CD8-positive, alpha-beta memory T cell (primary cell): ENCODE measurements around the gene RSPH1. TPM values are rescaled to one million over a fixed set of nuclear protein-coding genes. Genes with fewer than 3 reads are reported as not detected.

Experiments used
- CTCF ChIA-PET: fragments of 350-600 bp; sonication (Branson Sonifier 250); formaldehyde crosslinking; loops from one replicate; lab custom pipeline; 2021; ENCODE audit warnings: antibody characterized with exemption; lab: Charles Lee
- POLR2A ChIA-PET: fragments of 350-600 bp; sonication (Branson Sonifier 250); formaldehyde crosslinking; loops from one replicate; lab custom pipeline; 2021; ENCODE audit warnings: antibody characterized with exemption; lab: Charles Lee
- DNase-seq, 5 donors: peaks; one replicate each; pipeline versions ENCODE4 v3.0.0 to v3.0.0-alpha.2; 2020 to 2022; ENCODE audit warnings: mixed read lengths in 1 of 5
- H3K27ac ChIP-seq: one replicate; pipeline ENCODE4 v1.7.0; 2013; ENCODE audit warnings: low read depth, mild to moderate bottlenecking, low read length, moderate library complexity
- H3K27me3 ChIP-seq: 2 replicates; pipeline ENCODE4 v1.7.0; 2013; ENCODE audit warnings: low read length, mild to moderate bottlenecking; ENCODE audit not compliant: insufficient read depth, poor library complexity, severe bottlenecking
- H3K36me3 ChIP-seq: 2 replicates; pipeline ENCODE4 v1.7.0; 2013; ENCODE audit warnings: mild to moderate bottlenecking, low read length, moderate library complexity; ENCODE audit not compliant: insufficient read depth
- H3K4me1 ChIP-seq: 2 replicates; pipeline ENCODE4 v1.7.0; 2013; ENCODE audit warnings: mild to moderate bottlenecking, low read length, moderate library complexity; ENCODE audit not compliant: insufficient read depth
- H3K4me3 ChIP-seq: 2 replicates; pipeline ENCODE4 v1.7.0; 2013; ENCODE audit warnings: mild to moderate bottlenecking, low read length
- H3K9me3 ChIP-seq: 2 replicates; pipeline ENCODE4 v1.7.0; 2013; ENCODE audit warnings: mild to moderate bottlenecking, low read length
- H3K27ac Mint-ChIP-seq, 8 donors: one replicate each; pipeline ENCODE4 v1.8.0; 2020 to 2021; ENCODE audit warnings: mixed read lengths in 8 of 8, mild to moderate bottlenecking in 6 of 8, inconsistent platforms in 3 of 8, moderate library complexity in 3 of 8
- H3K27me3 Mint-ChIP-seq, 2 donors: one replicate each; pipeline ENCODE4 v1.8.0; 2020 to 2021; ENCODE audit warnings: mixed read lengths in 2 of 2, mild to moderate bottlenecking in 1 of 2, moderate library complexity in 1 of 2
- H3K36me3 Mint-ChIP-seq, 3 donors: one replicate each; pipeline ENCODE4 v1.8.0; 2020 to 2021; ENCODE audit warnings: mixed read lengths in 3 of 3, inconsistent platforms in 1 of 3, mild to moderate bottlenecking in 1 of 3
- H3K4me1 Mint-ChIP-seq, 3 donors: one replicate each; pipeline ENCODE4 v1.8.0; 2020 to 2021; ENCODE audit warnings: mixed read lengths in 3 of 3, inconsistent platforms in 1 of 3, mild to moderate bottlenecking in 1 of 3
- H3K4me3 Mint-ChIP-seq, 7 donors: one replicate each; pipeline ENCODE4 v1.8.0; 2020 to 2021; ENCODE audit warnings: mixed read lengths in 7 of 7, mild to moderate bottlenecking in 6 of 7, moderate library complexity in 4 of 7, inconsistent platforms in 2 of 7
- H3K9me3 Mint-ChIP-seq, 5 donors: one replicate each; pipeline ENCODE4 v1.8.0; 2020 to 2022; ENCODE audit warnings: mixed read lengths in 5 of 5, mild to moderate bottlenecking in 3 of 5, moderate library complexity in 2 of 5, inconsistent platforms in 1 of 5
- polyA plus RNA-seq: library from polyadenylated mRNA; unstranded; fragments of 300-500 nt; fragmentation: Illumina TruSeq; gene quantifications from one replicate; pipeline ENCODE4 v1.2.3, GENCODE V29; 2021
- total RNA-seq, 2 experiments: library from RNA; stranded (reverse); gene quantifications; one replicate each; pipeline ENCODE4 v1.2.3, GENCODE V29; 2021

RSPH1 gene
- total and polyA plus RNA-seq, 3 experiments from 2014 or later: not detected

GRCh38 chr21:42489991-42490390, 6.0 kb downstream of the RSPH1 start:
- ChIA-PET CTCF (no interaction called here), POLR2A (no interaction called here)
- peak overlapping the region in 1 of 8 donors; percentile 63 for H3K27ac Mint-ChIP-seq
- Histone ChIP-seq H3K4me3 (no peak overlapping the region), H3K27ac (no peak overlapping the region), H3K9me3 (no peaks in the 10 kb centered on the region), H3K4me1 (no peaks in the 10 kb centered on the region), H3K36me3 (no peaks in the 10 kb centered on the region), H3K27me3 (no peaks in the 10 kb centered on the region)
- peaks cover 0 to 4% (median 3%) of the 10 kb centered on the region in 3 donors for H3K36me3 Mint-ChIP-seq
- H3K9me3 Mint-ChIP-seq: no peaks in the 10 kb centered on the region
- H3K4me1 Mint-ChIP-seq: no peaks in the 10 kb centered on the region
- H3K4me3 Mint-ChIP-seq: no peak overlapping the region
- no peak for DNase-seq
- H3K27me3 Mint-ChIP-seq: peaks cover 21 to 32% of the 10 kb centered on the region in 2 donors

- CTCF ChIA-PET: no interaction called here
- POLR2A ChIA-PET: no interaction called here
These were observed 6.9 kb downstream of the RSPH1 start for GRCh38 chr21:42489006-42489563.

GRCh38 chr21:42486531-42486930, 9.5 kb downstream of the RSPH1 start:
- H3K9me3 Mint-ChIP-seq: no peaks in the 10 kb centered on the region
- no peaks in the 10 kb centered on the region for H3K27me3 ChIP-seq
- no peak overlapping the region for H3K4me3 Mint-ChIP-seq

More at GRCh38 chr21:42489006-42489563, 6.9 kb downstream of the RSPH1 start:
- DNase-seq: no peak
- Mint-ChIP-seq H3K36me3 (peaks cover 0 to 4% (median 3%) of the 10 kb centered on the region in 3 donors), H3K9me3 (no peaks in the 10 kb centered on the region), H3K4me1 (no peaks in the 10 kb centered on the region), H3K27me3 (peaks cover 18 to 35% of the 10 kb centered on the region in 2 donors), H3K27ac (no peak overlapping the region), H3K4me3 (no peak overlapping the region)
- H3K27me3 ChIP-seq: no peaks in the 10 kb centered on the region
- H3K4me1 ChIP-seq: no peaks in the 10 kb centered on the region
- H3K36me3 ChIP-seq: no peaks in the 10 kb centered on the region
- no peak overlapping the region for H3K27ac ChIP-seq
- H3K9me3 ChIP-seq: no peaks in the 10 kb centered on the region
- H3K4me3 ChIP-seq: no peak overlapping the region

GRCh38 chr21:42486072-42486471, 10.0 kb downstream of the RSPH1 start:
- no peak overlapping the region for H3K27ac ChIP-seq
- Mint-ChIP-seq H3K4me1 (no peaks in the 10 kb centered on the region), H3K4me3 (no peak overlapping the region), H3K9me3 (no peaks in the 10 kb centered on the region), H3K27me3 (peaks cover 12 to 38% of the 10 kb centered on the region in 2 donors), H3K36me3 (peaks cover 0 to 3% (median 3%) of the 10 kb centered on the region in 3 donors), H3K27ac (no peak overlapping the region)
- peak in 1 of 5 donors; percentile 13 for DNase-seq
- ChIA-PET CTCF (no interaction called here), POLR2A (no interaction called here)
- H3K36me3 ChIP-seq: no peaks in the 10 kb centered on the region
- H3K4me1 ChIP-seq: no peaks in the 10 kb centered on the region
- H3K27me3 ChIP-seq: no peaks in the 10 kb centered on the region
- no peak overlapping the region for H3K4me3 ChIP-seq
- H3K9me3 ChIP-seq: no peaks in the 10 kb centered on the region

More at GRCh38 chr21:42486531-42486930, 9.5 kb downstream of the RSPH1 start:
- Histone ChIP-seq H3K36me3 (no peaks in the 10 kb centered on the region), H3K27ac (no peak overlapping the region), H3K9me3 (no peaks in the 10 kb centered on the region), H3K4me1 (no peaks in the 10 kb centered on the region), H3K4me3 (no peak overlapping the region)
- no peak for DNase-seq
- CTCF ChIA-PET: no interaction called here
- H3K27me3 Mint-ChIP-seq: peaks cover 12 to 38% of the 10 kb centered on the region in 2 donors
- H3K27ac Mint-ChIP-seq: no peak overlapping the region
- peaks cover 0 to 3% (median 3%) of the 10 kb centered on the region in 3 donors for H3K36me3 Mint-ChIP-seq
- POLR2A ChIA-PET: no interaction called here
- H3K4me1 Mint-ChIP-seq: no peaks in the 10 kb centered on the region

GRCh38 chr21:42484966-42485365, 11.1 kb downstream of the RSPH1 start:
- Histone ChIP-seq H3K9me3 (no peaks in the 10 kb centered on the region), H3K4me3 (no peak overlapping the region), H3K36me3 (no peaks in the 10 kb centered on the region), H3K27ac (no peak overlapping the region), H3K27me3 (no peaks in the 10 kb centered on the region), H3K4me1 (no peaks in the 10 kb centered on the region)
- Mint-ChIP-seq H3K4me3 (no peak overlapping the region), H3K36me3 (peaks cover 0 to 3% (median 3%) of the 10 kb centered on the region in 3 donors), H3K27me3 (peaks cover 12 to 35% of the 10 kb centered on the region in 2 donors), H3K27ac (no peak overlapping the region), H3K9me3 (no peaks in the 10 kb centered on the region), H3K4me1 (no peaks in the 10 kb centered on the region)
- DNase-seq: no peak
- ChIA-PET POLR2A (no interaction called here), CTCF (interaction anchor here (0.6 kb wide), 1 partner anchor 1442 kb away, joined by 3 read pairs; no protein-coding TSS in a partner anchor)

GRCh38 chr21:42481169-42481568, 14.9 kb downstream of the RSPH1 start:
- Mint-ChIP-seq H3K27ac (no peak overlapping the region), H3K4me3 (no peak overlapping the region), H3K4me1 (no peaks in the 10 kb centered on the region), H3K9me3 (no peaks in the 10 kb centered on the region), H3K27me3 (peaks cover 3 to 21% of the 10 kb centered on the region in 2 donors), H3K36me3 (no peaks in the 10 kb centered on the region)
- H3K27me3 ChIP-seq: no peaks in the 10 kb centered on the region
- ChIA-PET CTCF (no interaction called here), POLR2A (no interaction called here)
- H3K4me1 ChIP-seq: no peaks in the 10 kb centered on the region
- no peak overlapping the region for H3K4me3 ChIP-seq
- H3K27ac ChIP-seq: no peak overlapping the region
- H3K36me3 ChIP-seq: no peaks in the 10 kb centered on the region
- H3K9me3 ChIP-seq: no peaks in the 10 kb centered on the region
- DNase-seq: no peak

GRCh38 chr21:42480736-42481135, 15.3 kb downstream of the RSPH1 start:
- no peak for DNase-seq

GRCh38 chr21:42479582-42479981, 16.4 kb downstream of the RSPH1 start:
- Histone ChIP-seq H3K4me1 (no peaks in the 10 kb centered on the region), H3K9me3 (no peaks in the 10 kb centered on the region), H3K27ac (no peak overlapping the region), H3K4me3 (no peak overlapping the region), H3K27me3 (no peaks in the 10 kb centered on the region), H3K36me3 (no peaks in the 10 kb centered on the region)
- peaks cover 3 to 13% of the 10 kb centered on the region in 2 donors for H3K27me3 Mint-ChIP-seq
- DNase-seq: no peak
- no peak overlapping the region for H3K27ac Mint-ChIP-seq
- no peaks in the 10 kb centered on the region for H3K36me3 Mint-ChIP-seq
- no peak overlapping the region for H3K4me3 Mint-ChIP-seq
- POLR2A ChIA-PET: no interaction called here
- CTCF ChIA-PET: no interaction called here
- no peaks in the 10 kb centered on the region for H3K4me1 Mint-ChIP-seq
- H3K9me3 Mint-ChIP-seq: no peaks in the 10 kb centered on the region

More at GRCh38 chr21:42480736-42481135, 15.3 kb downstream of the RSPH1 start:
- H3K4me1 Mint-ChIP-seq: no peaks in the 10 kb centered on the region
- H3K36me3 Mint-ChIP-seq: no peaks in the 10 kb centered on the region
- ChIA-PET CTCF (no interaction called here), POLR2A (no interaction called here)
- no peak overlapping the region for H3K4me3 ChIP-seq
- no peaks in the 10 kb centered on the region for H3K9me3 ChIP-seq
- H3K27me3 ChIP-seq: no peaks in the 10 kb centered on the region
- H3K27me3 Mint-ChIP-seq: peaks cover 3 to 17% of the 10 kb centered on the region in 2 donors
- H3K36me3 ChIP-seq: no peaks in the 10 kb centered on the region
- H3K9me3 Mint-ChIP-seq: no peaks in the 10 kb centered on the region
- no peak overlapping the region for H3K27ac ChIP-seq
- no peak overlapping the region for H3K4me3 Mint-ChIP-seq
- H3K4me1 ChIP-seq: no peaks in the 10 kb centered on the region
- no peak overlapping the region for H3K27ac Mint-ChIP-seq
